ENCODE measurements around the gene SDCCAG8.

GRCh38 chr1:243286409-243287122 is 30.7 kb downstream of the SDCCAG8 start:
- TF ChIP-seq CTCF (IDR thresholded peaks at IDR 0.05; ENCODE audit: insufficient read depth, low read depth, low read length) (no peak), EZH2 (IDR thresholded peaks at IDR 0.05; ENCODE audit: insufficient read depth, low read length) (no peak)

Data from astrocyte (in vitro differentiated cells and primary cell).